ENCODE results near the gene TMEM245.

- TF ChIP-seq CTCF (IDR thresholded peaks at IDR 0.05) (no peak), POLR2A (IDR thresholded peaks at IDR 0.05) (no peak)
Observed at GRCh38 chr9:109122726-109123621, 3.2 kb upstream of the TMEM245 start.

Measured in testis (tissue), 2 donors.